GM12892 (cell line): ENCODE data around the gene GPATCH2.

ENCODE experiments used
- DNase-seq: peaks from one replicate; pipeline ENCODE4 v3.0.0; 2011; ENCODE audit not compliant: insufficient read length
- FAIRE-seq: peaks from 2 replicates; lab custom pipeline; 2011; peaks lifted over from hg19 to GRCh38; lab: Jason Lieb, UNC
- POLR2A ChIP-seq: IDR thresholded peaks from 2 replicates; pipeline ENCODE4 v1.6.1; 2011; ENCODE audit warnings: low read depth, low read length, control low read depth
- POLR2AphosphoS5 ChIP-seq: IDR thresholded peaks from 2 replicates; pipeline ENCODE4 v1.6.1; 2011; ENCODE audit warnings: low read depth, low read length, control low read depth
- TAF1 ChIP-seq: IDR thresholded peaks from 2 replicates; pipeline ENCODE4 v1.6.1; 2011; ENCODE audit warnings: low read depth, mild to moderate bottlenecking, control low read depth, low read length, borderline replicate concordance

Gene GPATCH2

GRCh38 chr1:217498209-217498608, 132.7 kb downstream of the GPATCH2 start:
- DNase-seq (no peak), FAIRE-seq (no peak)
- TF ChIP-seq TAF1 = no peak
- TF ChIP-seq POLR2AphosphoS5 = no peak
- no peak for TF ChIP-seq POLR2A

DNA sequence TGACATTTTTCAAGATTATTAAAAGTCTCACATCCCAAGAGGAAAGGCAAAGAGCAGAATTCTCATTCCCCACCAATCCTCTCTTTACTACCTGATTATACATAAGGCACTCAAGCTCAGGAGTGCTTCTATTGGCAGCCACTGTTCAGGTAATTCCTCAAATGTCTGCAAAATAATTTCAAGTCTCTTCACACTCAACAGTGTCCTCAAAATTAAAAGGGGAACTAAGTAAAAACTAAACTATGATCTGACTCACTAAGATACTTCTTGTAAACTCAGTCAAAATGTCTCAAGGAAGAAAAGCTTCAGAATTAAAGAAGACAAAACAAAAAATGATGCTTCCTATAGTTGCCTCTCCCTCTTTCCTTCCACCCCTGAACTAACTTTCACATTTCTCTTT, 135.6 kb downstream of the GPATCH2 start:
- FAIRE-seq = peak; percentile 92
- DNase-seq = no peak

GRCh38 chr1:217494767-217495166, 136.1 kb downstream of the GPATCH2 start:
- TF ChIP-seq POLR2AphosphoS5 (no peak), POLR2A (no peak), TAF1 (no peak)
- DNase-seq (no peak), FAIRE-seq (no peak)

More for the DNA sequence above, 135.6 kb downstream of the GPATCH2 start:
- no peak for TF ChIP-seq POLR2A
- TF ChIP-seq TAF1 = no peak
- no peak for TF ChIP-seq POLR2AphosphoS5

DNA sequence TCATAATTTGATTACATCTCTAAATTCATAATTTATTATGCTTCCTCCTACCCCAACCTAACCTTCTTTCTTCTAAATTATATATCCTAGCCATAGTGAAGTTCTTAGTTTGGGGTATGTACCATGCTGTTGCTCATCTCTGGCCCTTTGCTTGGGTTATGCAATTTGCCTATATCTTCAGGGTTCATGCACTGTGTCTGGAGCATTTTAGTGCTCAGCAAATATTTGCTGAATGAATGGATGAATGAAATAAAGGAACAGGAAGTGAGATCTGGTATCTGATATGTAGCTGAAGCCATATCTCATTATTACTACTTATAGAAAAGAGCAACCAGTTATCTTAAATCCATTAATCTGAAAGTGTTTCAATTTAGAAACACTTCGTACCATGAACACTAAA, 137.6 kb downstream of the GPATCH2 start:
- no peak for DNase-seq
- TF ChIP-seq TAF1 (no peak), POLR2AphosphoS5 (no peak), POLR2A (no peak)
- no peak for FAIRE-seq

GRCh38 chr1:217484871-217485270, 146.0 kb downstream of the GPATCH2 start:
- TF ChIP-seq TAF1 = no peak
- TF ChIP-seq POLR2AphosphoS5 = no peak
- no peak for TF ChIP-seq POLR2A
- FAIRE-seq (no peak), DNase-seq (no peak)

- FAIRE-seq (peak; percentile 61), DNase-seq (no peak)
- TF ChIP-seq POLR2AphosphoS5 (no peak), TAF1 (no peak), POLR2A (no peak)
Observed at GRCh38 chr1:217482356-217483102, 148.4 kb downstream of the GPATCH2 start.

DNA sequence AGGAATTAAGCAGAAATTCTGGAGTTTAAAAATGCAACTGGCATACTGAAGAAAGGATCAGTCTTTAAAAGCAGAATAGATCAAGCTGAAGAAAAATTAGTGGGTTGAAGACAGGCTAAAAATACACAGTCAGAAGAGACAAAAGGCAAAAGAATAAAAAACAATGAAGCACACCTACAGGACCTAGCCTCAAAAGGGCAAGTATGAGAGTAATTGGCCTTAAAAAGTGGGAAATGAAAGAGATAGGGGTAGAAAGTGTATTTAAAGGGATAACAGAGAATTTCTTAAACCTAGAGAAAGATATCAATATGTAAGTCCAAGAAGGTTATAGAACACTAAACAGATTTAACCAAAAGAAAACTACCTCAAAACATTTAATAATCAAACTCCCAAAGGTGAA, 152.4 kb downstream of the GPATCH2 start:
- DNase-seq (no peak), FAIRE-seq (no peak)
- TF ChIP-seq POLR2A (no peak), TAF1 (no peak), POLR2AphosphoS5 (no peak)

DNA sequence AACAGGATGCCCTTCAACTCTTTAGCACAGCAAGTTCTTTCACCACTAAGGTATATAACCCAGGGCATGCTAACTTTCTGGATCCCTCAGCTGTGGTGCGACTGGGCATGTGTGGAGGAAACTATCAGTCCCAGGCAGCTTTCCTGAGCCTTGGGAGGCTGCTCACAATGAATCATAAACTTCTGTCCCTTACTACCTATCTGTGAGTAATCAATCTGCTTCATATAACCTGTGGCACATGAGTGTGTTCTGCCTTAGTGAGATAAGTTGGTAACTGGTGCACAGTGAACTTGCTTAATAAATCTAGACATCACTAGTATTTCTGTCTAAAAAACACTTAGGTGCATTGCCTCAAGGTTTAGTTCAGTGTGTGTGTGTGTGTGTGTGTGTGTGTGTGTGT, 158.0 kb downstream of the GPATCH2 start:
- TF ChIP-seq TAF1 (no peak), POLR2AphosphoS5 (no peak), POLR2A (no peak)
- FAIRE-seq (peak; percentile 53), DNase-seq (no peak)

DNA sequence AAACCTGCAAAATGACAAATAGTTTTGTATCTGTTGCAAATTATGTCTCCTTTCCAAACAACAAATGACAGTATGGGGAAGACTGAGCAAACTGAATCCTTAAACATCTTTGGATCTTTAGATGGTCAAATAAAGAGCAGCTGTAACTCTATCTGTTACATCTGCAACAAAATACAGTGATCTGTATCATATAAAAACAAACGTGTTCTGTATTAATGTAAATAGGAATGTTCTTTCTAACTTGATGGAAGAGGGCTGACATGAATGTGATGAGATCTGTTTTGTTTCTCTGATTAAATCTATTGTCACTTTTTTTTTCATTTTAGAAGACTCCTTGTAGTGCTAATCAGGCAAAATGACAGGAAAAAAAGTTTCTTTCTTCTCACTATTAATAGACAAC, 159.5 kb downstream of the GPATCH2 start:
- FAIRE-seq (no peak), DNase-seq (no peak)
- TF ChIP-seq TAF1 (no peak), POLR2AphosphoS5 (no peak), POLR2A (no peak)

GRCh38 chr1:217469983-217470382, 160.9 kb downstream of the GPATCH2 start:
- DNase-seq (no peak), FAIRE-seq (no peak)
- TF ChIP-seq TAF1 (no peak), POLR2AphosphoS5 (no peak), POLR2A (no peak)

GRCh38 chr1:217465102-217465501, 165.8 kb downstream of the GPATCH2 start:
- DNase-seq (no peak), FAIRE-seq (no peak)
- no peak for TF ChIP-seq POLR2A
- TF ChIP-seq POLR2AphosphoS5 = no peak
- TF ChIP-seq TAF1 = no peak

DNA sequence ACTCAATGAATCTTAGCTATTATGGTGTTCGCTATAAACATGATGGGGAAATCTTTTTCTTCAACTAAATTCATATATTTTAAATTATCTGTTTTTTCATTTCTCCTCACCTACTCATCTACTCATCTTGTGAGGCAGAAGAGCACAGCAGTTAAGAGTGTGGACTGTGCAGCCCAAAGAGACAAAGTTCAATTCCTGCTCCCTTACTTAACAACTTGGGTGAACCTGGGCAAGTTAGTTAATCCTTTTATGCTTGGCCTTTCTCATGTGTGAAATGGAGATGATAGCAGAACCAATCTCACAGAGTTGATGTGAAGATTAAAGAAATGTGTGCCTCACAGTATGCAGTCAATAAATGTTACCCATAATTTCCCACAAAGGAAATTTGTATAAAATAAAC, 168.2 kb downstream of the GPATCH2 start:
- no peak for DNase-seq
- FAIRE-seq = no peak
- TF ChIP-seq TAF1 (no peak), POLR2A (no peak), POLR2AphosphoS5 (no peak)

- FAIRE-seq = no peak
- TF ChIP-seq TAF1 = no peak
- no peak for TF ChIP-seq POLR2A
- TF ChIP-seq POLR2AphosphoS5 = no peak
Observed at GRCh38 chr1:217462159-217462558, 168.7 kb downstream of the GPATCH2 start.

DNA sequence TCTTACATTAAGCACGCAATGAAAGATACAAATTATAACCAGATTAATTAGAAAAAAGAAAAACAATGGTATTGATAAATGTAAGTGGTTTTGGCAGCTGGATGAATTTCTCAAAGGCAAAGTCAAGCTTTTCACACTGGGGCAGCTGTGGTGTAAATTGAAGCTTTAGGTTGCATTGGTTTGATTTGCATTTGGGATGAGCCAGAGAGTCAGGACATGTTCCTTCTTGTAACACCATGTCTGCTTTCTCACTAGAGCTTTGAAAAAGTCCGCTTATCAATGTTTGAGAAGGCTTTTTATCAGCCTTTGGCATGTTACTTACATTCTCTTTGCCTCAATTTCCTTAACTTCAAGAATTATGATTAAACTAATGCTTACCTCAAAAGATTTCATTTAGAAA, 173.9 kb downstream of the GPATCH2 start:
- TF ChIP-seq POLR2A = no peak
- TF ChIP-seq TAF1 = no peak
- no peak for TF ChIP-seq POLR2AphosphoS5

More at GRCh38 chr1:217462159-217462558, 168.7 kb downstream of the GPATCH2 start:
- no peak for DNase-seq

More for the DNA sequence above, 173.9 kb downstream of the GPATCH2 start:
- DNase-seq (no peak), FAIRE-seq (no peak)
